Measurements from ENCODE around the gene CCDC149. TPM values are rescaled to one million over a fixed set of nuclear protein-coding genes. Genes with fewer than 3 reads are reported as not detected.

Gene CCDC149
- total and polyA plus RNA-seq, 2 of the 8 experiments (the other 6 are each of a cell fraction or from before 2014, with no cell fraction given): 2.2 to 5.6 TPM

- no peaks in the 10 kb centered on the region for H3K79me2 ChIP-seq (ENCODE audit: control insufficient read depth in 1 of 2, insufficient read depth in 2 of 2, low read length in 2 of 2)
- H3K27ac ChIP-seq (ENCODE audit: low read depth, low read length): no peak overlapping the region
- H3K27me3 ChIP-seq (replicated peaks in 1 of 4; ENCODE audit: control insufficient read depth in 3 of 4, extremely low read depth in 1 of 4, insufficient read depth in 3 of 4, low read length in 3 of 4): no peaks in the 10 kb centered on the region
- ChIA-PET POLR2A (ENCODE audit: partially characterized antibody) (no interaction called here), CTCF (ENCODE audit: partially characterized antibody) (interaction anchor here (0.9 to 1.2 kb wide), 3 partner anchors 10 to 155 kb away, joined by 3 read pairs; no protein-coding TSS in a partner anchor)
- no peak overlapping the region for H3K14ac ChIP-seq (ENCODE audit: insufficient read length)
- no peak overlapping the region for H3K56ac ChIP-seq (replicated peaks; ENCODE audit: insufficient read length, low read depth, low read length)
- H2BK5ac ChIP-seq (ENCODE audit: low read depth, low read length): no peak overlapping the region
- FAIRE-seq (no peak), DNase-seq (ENCODE audit: low read depth in 1 of 2, low spot score in 2 of 2) (no peak)
- H4K8ac ChIP-seq (ENCODE audit: extremely low read depth, insufficient read depth, low read length): no peak overlapping the region
- H3K4me2 ChIP-seq (ENCODE audit: insufficient read depth in 1 of 2, low read depth in 2 of 2, low read length in 2 of 2): no peak overlapping the region
- no peak overlapping the region for H3K23ac ChIP-seq (ENCODE audit: insufficient read length)
- 84% methylated on average over 3 of the region's 3 CpGs; no CpG with 5 or more reads in 1 of the 2 experiments for WGBS, 2 experiments (ENCODE audit: extremely low coverage in 1 of 2, insufficient coverage in 1 of 2, insufficient read length in 1 of 2, insufficient replicate concordance in 2 of 2, low coverage in 1 of 2, low lambda C conversion rate in 2 of 2, missing lambda C conversion rate in 1 of 2)
- H2BK15ac ChIP-seq (ENCODE audit: low read length): no peak overlapping the region
- no peaks in the 10 kb centered on the region for H3K23me2 ChIP-seq (ENCODE audit: low read depth, low read length)
- no peak overlapping the region for H3K18ac ChIP-seq (ENCODE audit: extremely low read depth, low read length)
- no peaks in the 10 kb centered on the region for H4K20me1 ChIP-seq (replicated peaks in 1 of 2; ENCODE audit: control insufficient read depth in 1 of 2, insufficient read depth in 2 of 2, low read length in 2 of 2)
- H3K36me3 ChIP-seq (ENCODE audit: control insufficient read depth in 2 of 4, insufficient read depth in 4 of 4, low read length in 3 of 4): no peaks in the 10 kb centered on the region
- no peak overlapping the region for H2AFZ ChIP-seq (ENCODE audit: low read length)
- H3K79me1 ChIP-seq (ENCODE audit: low read depth, low read length): no peaks in the 10 kb centered on the region
- H3K4ac ChIP-seq (replicated peaks; ENCODE audit: insufficient read length, low read depth, low read length): no peak overlapping the region
- peaks cover 0 to 4% (median 0%) of the 10 kb centered on the region in 4 experiments; a peak in 3 of 7 replicates for H3K4me1 ChIP-seq (replicated peaks in 1 of 4; ENCODE audit: control insufficient read depth in 3 of 4, insufficient read depth in 4 of 4, low read length in 3 of 4)
- no peak overlapping the region for H2BK20ac ChIP-seq (ENCODE audit: low read length)
- H4K91ac ChIP-seq (replicated peaks; ENCODE audit: insufficient read length, low read length): no peak overlapping the region
- no peaks in the 10 kb centered on the region for H3K9me3 ChIP-seq (ENCODE audit: insufficient read depth in 2 of 2, low read depth in 1 of 2, low read length in 1 of 2)
- no peak overlapping the region for H3K4me3 ChIP-seq (ENCODE audit: extremely low read depth in 1 of 4, insufficient read depth in 2 of 4, low read depth in 3 of 4, low read length in 4 of 4)
- no peak overlapping the region for H2AK5ac ChIP-seq (ENCODE audit: low read depth, low read length)
- no peak overlapping the region for H2BK120ac ChIP-seq (replicated peaks; ENCODE audit: low read depth, low read length)
- no peak overlapping the region for H4K5ac ChIP-seq (ENCODE audit: insufficient read length, low read depth, low read length)
- no peak overlapping the region for H2BK12ac ChIP-seq (ENCODE audit: low read depth, low read length)
- no peak overlapping the region for H3K9ac ChIP-seq (replicated peaks in 1 of 4; ENCODE audit: extremely low read depth in 1 of 4, low read depth in 3 of 4, low read length in 3 of 4)
These were observed 22.9 kb downstream of the CCDC149 start for GRCh38 chr4:24889991-24890390.
